ENCODE results near the gene ZSCAN31.

- TF ChIP-seq CTCF (IDR thresholded peaks at IDR 0.05 in 2 of 3, conservative IDR thresholded peaks at IDR 0.05 in 1 of 3; ENCODE audit: borderline replicate concordance in 1 of 3, insufficient read depth in 1 of 3, low read depth in 2 of 3, low read length in 2 of 3) (no peak), SP1 (IDR thresholded peaks at IDR 0.05; ENCODE audit: low read depth) (no peak), REST (IDR thresholded peaks at IDR 0.05; ENCODE audit: low read depth) (no peak), EZH2 (IDR thresholded peaks at IDR 0.05) (no peak), MAX (IDR thresholded peaks at IDR 0.05) (no peak), ZBTB33 (IDR thresholded peaks at IDR 0.05; ENCODE audit: extremely low read depth, insufficient replicate concordance, low read length) (no peak), ELF1 (IDR thresholded peaks at IDR 0.05; ENCODE audit: borderline replicate concordance, low read depth) (no peak)
Measured at GRCh38 chr6:28277746-28278145, 58.2 kb downstream of the ZSCAN31 start.
